Loucy (cell line): ENCODE data around the gene SEL1L3.

ENCODE experiments used
- H2AFZ ChIP-seq: fragments of 200-600 bp; sonication (generic); 2 replicates; pipeline ENCODE4 v1.6.0; 2016; ENCODE audit warnings: antibody characterized with exemption, mild to moderate bottlenecking, low read length, moderate library complexity
- H3F3A ChIP-seq: fragments of 200-600 bp; 2 replicates; pipeline ENCODE4 v1.6.0; 2016; ENCODE audit warnings: antibody characterized with exemption, low read depth, mild to moderate bottlenecking
- H3K27me3 ChIP-seq: fragments of 200-600 bp; sonication (generic); 2 replicates; pipeline ENCODE4 v1.6.1; 2014; ENCODE audit warnings: low read length, mild to moderate bottlenecking; ENCODE audit not compliant: insufficient read depth, poor library complexity, severe bottlenecking
- H3K36me3 ChIP-seq: fragments of 200-600 bp; sonication (generic); 2 replicates; pipeline ENCODE4 v1.6.1; 2016; ENCODE audit warnings: low read length; ENCODE audit not compliant: insufficient read depth
- H3K4me1 ChIP-seq: fragments of 200-600 bp; sonication (generic); 2 replicates; pipeline ENCODE4 v1.5.1; 2014; ENCODE audit warnings: low read length, mild to moderate bottlenecking; ENCODE audit not compliant: insufficient read depth, poor library complexity, severe bottlenecking
- H3K4me2 ChIP-seq: fragments of 200-600 bp; sonication (generic); 2 replicates; pipeline ENCODE4 v1.6.0; 2014; ENCODE audit warnings: antibody characterized with exemption, low read length, low read depth, mild to moderate bottlenecking; ENCODE audit not compliant: poor library complexity, severe bottlenecking
- H3K4me3 ChIP-seq: fragments of 200-600 bp; sonication (generic); 2 replicates; pipeline ENCODE4 v1.5.1; 2014; ENCODE audit warnings: low read length, mild to moderate bottlenecking, mixed read lengths; ENCODE audit not compliant: poor library complexity, severe bottlenecking
- H3K79me2 ChIP-seq: fragments of 200-600 bp; sonication (generic); 2 replicates; pipeline ENCODE4 v1.6.1; 2014; ENCODE audit warnings: low read length; ENCODE audit not compliant: insufficient read depth
- H3K9ac ChIP-seq: fragments of 200-600 bp; sonication (generic); 2 replicates; pipeline ENCODE4 v1.6.0; 2014; ENCODE audit warnings: mild to moderate bottlenecking, low read depth, low read length, moderate library complexity; ENCODE audit not compliant: poor library complexity, severe bottlenecking
- H3K9me2 ChIP-seq: fragments of 200-600 bp; sonication (generic); replicated peaks from 2 replicates; pipeline ENCODE4 v1.6.1; 2016; ENCODE audit warnings: low read depth, low read length, mixed read lengths
- H3K9me3 ChIP-seq: fragments of 200-600 bp; sonication (generic); 2 replicates; pipeline ENCODE4 v1.6.1; 2014; ENCODE audit warnings: mild to moderate bottlenecking, antibody characterized with exemption, low read length, low read depth; ENCODE audit not compliant: insufficient read depth
- H4K20me1 ChIP-seq: fragments of 200-600 bp; sonication (generic); 2 replicates; pipeline ENCODE4 v1.6.0; 2014; ENCODE audit warnings: antibody characterized with exemption, low read length, mild to moderate bottlenecking; ENCODE audit not compliant: insufficient read depth, poor library complexity, severe bottlenecking
- EZH2phosphoT487 ChIP-seq: fragments of 200-600 bp; IDR thresholded peaks from 2 replicates; pipeline ENCODE4 v1.6.1; 2018; ENCODE audit warnings: antibody characterized with exemption, mild to moderate bottlenecking, moderate library complexity, borderline replicate concordance
- TF ChIP-seq, protein P1 (sequence below): fragments of 200-600 bp; sonication (generic); conservative IDR thresholded peaks from 2 replicates; pipeline ENCODE4 v1.5.1; 2014; ENCODE audit warnings: mild to moderate bottlenecking, antibody characterized with exemption, low read length

SEL1L3 gene

DNA sequence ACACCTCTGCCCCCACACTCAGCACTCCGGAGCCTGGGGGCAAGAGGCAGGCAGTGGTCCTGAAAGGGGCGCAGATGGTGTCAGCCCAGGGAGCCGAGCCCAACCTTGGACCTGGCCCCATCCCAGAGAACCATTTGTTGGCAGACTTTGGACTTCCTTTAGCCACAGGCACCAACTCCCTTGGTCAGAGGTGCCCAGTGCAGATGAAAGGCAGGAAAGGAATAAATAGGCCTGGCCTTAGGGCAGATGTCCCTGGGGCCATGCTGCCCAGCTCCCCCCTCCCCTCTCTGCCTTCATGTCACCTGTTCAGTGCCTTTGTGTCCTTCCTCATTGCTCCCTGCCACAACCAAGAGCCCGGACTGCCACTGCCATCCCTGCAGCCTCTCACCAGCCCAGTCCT lies 52.8 kb downstream of the SEL1L3 start:
- Histone ChIP-seq H3F3A (no peaks in the 10 kb centered on the region), H2AFZ (no peak overlapping the region), H3K4me3 (no peak overlapping the region), H3K9ac (no peak overlapping the region), H4K20me1 (no peaks in the 10 kb centered on the region), H3K9me3 (no peaks in the 10 kb centered on the region), H3K4me2 (no peak overlapping the region), H3K27me3 (no peaks in the 10 kb centered on the region), H3K9me2 (no peaks in the 10 kb centered on the region), H3K79me2 (no peaks in the 10 kb centered on the region), H3K36me3 (no peaks in the 10 kb centered on the region), H3K4me1 (no peaks in the 10 kb centered on the region)
- no peak for TF ChIP-seq EZH2phosphoT487
- TF ChIP-seq, protein P1, sequence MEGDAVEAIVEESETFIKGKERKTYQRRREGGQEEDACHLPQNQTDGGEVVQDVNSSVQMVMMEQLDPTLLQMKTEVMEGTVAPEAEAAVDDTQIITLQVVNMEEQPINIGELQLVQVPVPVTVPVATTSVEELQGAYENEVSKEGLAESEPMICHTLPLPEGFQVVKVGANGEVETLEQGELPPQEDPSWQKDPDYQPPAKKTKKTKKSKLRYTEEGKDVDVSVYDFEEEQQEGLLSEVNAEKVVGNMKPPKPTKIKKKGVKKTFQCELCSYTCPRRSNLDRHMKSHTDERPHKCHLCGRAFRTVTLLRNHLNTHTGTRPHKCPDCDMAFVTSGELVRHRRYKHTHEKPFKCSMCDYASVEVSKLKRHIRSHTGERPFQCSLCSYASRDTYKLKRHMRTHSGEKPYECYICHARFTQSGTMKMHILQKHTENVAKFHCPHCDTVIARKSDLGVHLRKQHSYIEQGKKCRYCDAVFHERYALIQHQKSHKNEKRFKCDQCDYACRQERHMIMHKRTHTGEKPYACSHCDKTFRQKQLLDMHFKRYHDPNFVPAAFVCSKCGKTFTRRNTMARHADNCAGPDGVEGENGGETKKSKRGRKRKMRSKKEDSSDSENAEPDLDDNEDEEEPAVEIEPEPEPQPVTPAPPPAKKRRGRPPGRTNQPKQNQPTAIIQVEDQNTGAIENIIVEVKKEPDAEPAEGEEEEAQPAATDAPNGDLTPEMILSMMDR = no peak

DNA sequence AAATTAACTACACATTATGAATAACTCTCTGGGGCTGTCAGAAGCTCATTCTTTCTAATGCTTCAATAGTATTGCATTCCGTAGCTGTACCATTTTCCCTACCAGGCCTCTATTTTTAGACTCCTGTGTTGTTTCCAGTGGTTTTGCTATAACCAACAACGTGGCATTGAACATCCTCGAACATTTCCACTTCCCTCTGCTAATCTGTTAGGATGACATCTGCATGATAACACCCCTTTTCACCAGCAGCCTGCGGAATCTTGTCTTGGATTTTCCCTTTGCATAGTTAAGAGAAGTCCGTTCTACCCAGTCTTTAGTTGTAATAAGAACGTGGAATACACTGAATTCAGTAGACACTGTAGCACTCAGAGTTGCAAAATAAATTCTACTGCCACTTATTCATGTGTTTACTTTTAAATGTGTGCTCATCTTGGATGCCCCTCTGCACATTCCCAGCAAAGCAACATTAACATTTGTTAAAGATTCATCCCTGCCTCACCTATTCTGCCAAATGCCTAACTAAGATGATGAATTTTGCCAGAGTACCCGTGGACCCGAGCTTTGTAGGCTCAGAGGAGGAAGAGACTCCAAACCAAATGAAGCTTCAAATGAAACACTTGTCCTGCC lies 55.6 kb downstream of the SEL1L3 start:
- Histone ChIP-seq H3K9me2 (no peaks in the 10 kb centered on the region), H3K4me2 (no peak overlapping the region)

DNA sequence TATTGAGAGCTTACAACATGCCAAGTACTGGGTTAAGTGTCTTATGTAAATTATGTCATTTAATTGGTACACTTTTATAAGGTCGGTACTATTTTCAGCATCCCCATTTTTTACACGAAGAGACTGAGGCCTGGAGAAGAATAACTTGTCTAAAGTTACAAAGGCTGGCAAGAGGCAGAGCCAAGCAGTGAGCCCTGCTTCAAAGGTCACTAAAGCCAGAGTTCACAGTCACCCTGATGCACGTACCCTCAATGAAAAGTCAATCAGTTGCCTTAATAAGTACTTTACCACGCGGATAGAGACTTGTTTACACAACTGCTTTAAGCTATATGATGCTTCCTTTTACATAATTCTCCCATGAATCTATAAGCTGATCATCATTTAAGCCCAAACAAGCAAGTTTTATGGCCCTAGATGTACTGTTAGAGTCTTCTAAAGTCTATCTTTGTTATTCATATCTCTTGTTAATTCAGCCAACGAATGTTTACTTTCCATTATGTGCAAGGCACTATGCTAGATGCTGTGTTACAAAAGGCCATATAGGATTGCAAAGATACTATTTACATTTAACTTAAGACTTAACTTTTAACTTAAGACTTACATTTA lies 57.4 kb downstream of the SEL1L3 start:
- Histone ChIP-seq H3K36me3 (no peaks in the 10 kb centered on the region), H4K20me1 (no peaks in the 10 kb centered on the region), H3K9ac (no peak overlapping the region), H3K9me3 (no peaks in the 10 kb centered on the region), H3K4me2 (no peak overlapping the region), H3K4me1 (no peaks in the 10 kb centered on the region), H3K79me2 (no peaks in the 10 kb centered on the region), H3K9me2 (no peaks in the 10 kb centered on the region), H3F3A (no peaks in the 10 kb centered on the region), H3K4me3 (no peak overlapping the region), H3K27me3 (no peaks in the 10 kb centered on the region), H2AFZ (no peak overlapping the region)
- TF ChIP-seq, protein P1 = no peak
- no peak for TF ChIP-seq EZH2phosphoT487

More for the DNA sequence above, 55.6 kb downstream of the SEL1L3 start:
- no peaks in the 10 kb centered on the region for H3K9me3 ChIP-seq
- no peak overlapping the region for H3K9ac ChIP-seq
- no peaks in the 10 kb centered on the region for H3K79me2 ChIP-seq
- H3K4me3 ChIP-seq = no peak overlapping the region
- no peak overlapping the region for H2AFZ ChIP-seq
- H4K20me1 ChIP-seq = no peaks in the 10 kb centered on the region
- H3K36me3 ChIP-seq = no peaks in the 10 kb centered on the region
- H3K4me1 ChIP-seq = no peaks in the 10 kb centered on the region
- no peaks in the 10 kb centered on the region for H3K27me3 ChIP-seq
- TF ChIP-seq, protein P1 = no peak
- no peak for TF ChIP-seq EZH2phosphoT487
- no peaks in the 10 kb centered on the region for H3F3A ChIP-seq
